Transverse colon (tissue), 4 donors: ENCODE measurements around the gene STIP1. TPM values are rescaled to one million over a fixed set of nuclear protein-coding genes. Genes with fewer than 3 reads are reported as not detected.

Experiments
- DNase-seq: peaks from one replicate; pipeline ENCODE4 v3.0.0-alpha.2; 2019
- H3K27ac ChIP-seq, 4 donors: fragments of 200-600 bp; sonication (generic); 2 replicates each; pipeline ENCODE4 v1.5.1; 2016 to 2018; ENCODE audit warnings: inconsistent platforms in 4 of 4
- H3K27me3 ChIP-seq: fragments of 200-600 bp; sonication (generic); 2 replicates; pipeline ENCODE4 v1.5.1; 2017; ENCODE audit warnings: inconsistent platforms
- H3K36me3 ChIP-seq, 4 donors: fragments of 200-600 bp; sonication (generic); 2 replicates each; pipeline ENCODE4 v1.5.1; 2017 to 2019; ENCODE audit warnings: inconsistent platforms in 4 of 4
- H3K4me1 ChIP-seq, 4 donors: fragments of 200-600 bp; sonication (generic); 2 replicates each; pipeline ENCODE4 v1.5.1; 2017 to 2020; ENCODE audit warnings: inconsistent platforms in 4 of 4
- H3K4me3 ChIP-seq, 4 donors: fragments of 200-600 bp; sonication (generic); 1 replicate in 1 of 4; 2 replicates in 3 of 4; pipeline versions ENCODE4 v1.5.1 to v1.6.1; 2017 to 2019; ENCODE audit warnings: inconsistent platforms in 4 of 4
- H3K9me3 ChIP-seq, 2 donors: fragments of 200-600 bp; sonication (generic); 2 replicates each; pipeline ENCODE4 v1.5.1; 2017 to 2019; ENCODE audit warnings: inconsistent platforms in 2 of 2
- EP300 ChIP-seq: sonication (generic); formaldehyde crosslinking; IDR thresholded peaks from one replicate; pipeline ENCODE4 v1.6.1; 2017; ENCODE audit warnings: antibody characterized with exemption, low read depth
- POLR2A ChIP-seq: fragments of 450-650 bp; IDR thresholded peaks from one replicate; pipeline ENCODE4 v1.6.1; 2016; ENCODE audit warnings: antibody characterized with exemption, mild to moderate bottlenecking, moderate library complexity
- POLR2AphosphoS5 ChIP-seq, 3 donors: sonication (generic); formaldehyde crosslinking; IDR thresholded peaks; one replicate each; pipeline ENCODE4 v1.6.1; 2016; ENCODE audit warnings: antibody characterized with exemption in 3 of 3
- WGBS, 2 donors: methylation state at CpG; one replicate each; pipeline ENCODE4 v1.1.5; 2018; ENCODE audit warnings: low coverage in 1 of 2; 5-methylcytosine and 5-hydroxymethylcytosine counted together
- in situ Hi-C, 4 donors: fragments of 200-750 bp; cut with MboI; loops; one replicate each; pipeline versions ENCODE4 v1.15.0 to v1.15.1; 2017; ENCODE audit warnings: low sequenced_read_pairs in 3 of 4, low pct_ligation_motif_present in 1 of 4, low pct_unique_long_range_greater_than_20kb in 1 of 4
- intact Hi-C: fragments of 100-400 bp; cut with DNase I; formaldehyde crosslinking; loops from one replicate; pipeline ENCODE4 v1.15.1; 2023; ENCODE audit warnings: low total_unique reads
- total RNA-seq, 4 donors: library from RNA; depleted of rRNA; stranded (reverse); fragments of >200 nt; gene quantifications; one replicate each; pipeline ENCODE4 v1.1.0, GENCODE V29; 2016
- TF ChIP-seq, protein P1 (sequence below), 5 experiments: fragments of 200-600 bp in 3 of 5; fragments of 450-650 bp in 2 of 5; sonication (generic) in 3 of 5; IDR thresholded peaks; 1 replicate in 2 of 5; 2 replicates in 3 of 5; pipeline ENCODE4 v1.5.1; 2016 to 2017; ENCODE audit warnings: antibody characterized with exemption in 5 of 5, inconsistent platforms in 3 of 5, mild to moderate bottlenecking in 2 of 5, moderate library complexity in 1 of 5

STIP1 gene
- total RNA-seq, 4 donors from 2014 or later = 45.3 to 181 (median 65.9) TPM

- Histone ChIP-seq H3K27ac (no peak overlapping the region), H3K36me3 (peaks cover 0 to 83% (median 41%) of the 10 kb centered on the region in 4 donors), H3K4me3 (no peak overlapping the region), H3K27me3 (no peaks in the 10 kb centered on the region), H3K4me1 (no peaks in the 10 kb centered on the region), H3K9me3 (no peaks in the 10 kb centered on the region)
- DNase-seq = no peak
- WGBS, 2 donors = 90 to 100% methylated on average over 2 of the region's 2 CpGs
- TF ChIP-seq, protein P1, sequence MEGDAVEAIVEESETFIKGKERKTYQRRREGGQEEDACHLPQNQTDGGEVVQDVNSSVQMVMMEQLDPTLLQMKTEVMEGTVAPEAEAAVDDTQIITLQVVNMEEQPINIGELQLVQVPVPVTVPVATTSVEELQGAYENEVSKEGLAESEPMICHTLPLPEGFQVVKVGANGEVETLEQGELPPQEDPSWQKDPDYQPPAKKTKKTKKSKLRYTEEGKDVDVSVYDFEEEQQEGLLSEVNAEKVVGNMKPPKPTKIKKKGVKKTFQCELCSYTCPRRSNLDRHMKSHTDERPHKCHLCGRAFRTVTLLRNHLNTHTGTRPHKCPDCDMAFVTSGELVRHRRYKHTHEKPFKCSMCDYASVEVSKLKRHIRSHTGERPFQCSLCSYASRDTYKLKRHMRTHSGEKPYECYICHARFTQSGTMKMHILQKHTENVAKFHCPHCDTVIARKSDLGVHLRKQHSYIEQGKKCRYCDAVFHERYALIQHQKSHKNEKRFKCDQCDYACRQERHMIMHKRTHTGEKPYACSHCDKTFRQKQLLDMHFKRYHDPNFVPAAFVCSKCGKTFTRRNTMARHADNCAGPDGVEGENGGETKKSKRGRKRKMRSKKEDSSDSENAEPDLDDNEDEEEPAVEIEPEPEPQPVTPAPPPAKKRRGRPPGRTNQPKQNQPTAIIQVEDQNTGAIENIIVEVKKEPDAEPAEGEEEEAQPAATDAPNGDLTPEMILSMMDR (IDR thresholded peaks at IDR 0.05) = no peak
- no peak for TF ChIP-seq EP300
- no peak for TF ChIP-seq POLR2AphosphoS5 (IDR thresholded peaks at IDR 0.05)
- no peak for TF ChIP-seq POLR2A
- intact Hi-C loops = no loop called here
- in situ Hi-C loops = no loop called here
These were observed 12.5 kb downstream of the STIP1 start for GRCh38 chr11:64198511-64198910.

DNA sequence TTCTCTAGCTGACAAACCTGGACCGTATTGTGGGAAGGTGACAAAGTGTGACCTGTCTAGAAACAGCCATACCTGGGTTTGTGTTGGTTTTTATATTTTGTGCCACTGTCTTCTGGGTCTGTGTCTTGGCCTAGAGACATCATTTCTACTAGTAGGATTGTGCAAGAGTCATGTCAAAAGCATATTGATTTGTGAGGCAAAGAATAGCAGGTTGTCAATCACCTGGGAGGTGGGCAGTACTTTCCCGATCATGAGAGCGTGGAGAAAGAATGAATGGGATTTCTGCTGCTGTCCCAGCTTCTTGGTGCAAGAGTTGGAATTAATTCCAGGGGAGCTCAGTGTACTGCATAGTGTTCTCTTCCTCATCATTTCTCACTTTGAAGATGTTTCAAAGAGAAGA is 15.6 kb downstream of the STIP1 start:
- TF ChIP-seq POLR2A (no peak), EP300 (no peak), POLR2AphosphoS5 (IDR thresholded peaks at IDR 0.05) (no peak)
- TF ChIP-seq, protein P1 (IDR thresholded peaks at IDR 0.05) = no peak
- no peak overlapping the region for H3K27ac ChIP-seq
- H3K9me3 ChIP-seq = no peaks in the 10 kb centered on the region
- H3K4me3 ChIP-seq = no peak overlapping the region
- in situ Hi-C loops = loop anchor here (5.0 to 10.0 kb wide), 3 partner anchors 93 to 101 kb away; partner anchors contain the start of genes CATSPERZ (in 2 of the 4) and KCNK4 (in 1 of the 4)
- intact Hi-C loops = no loop called here
- no peak for DNase-seq
- H3K4me1 ChIP-seq = peaks cover 7 to 26% (median 24%) of the 10 kb centered on the region in 4 donors
- WGBS, 2 donors = 82 to 85% methylated on average over 3 of the region's 3 CpGs
- no peaks in the 10 kb centered on the region for H3K27me3 ChIP-seq
- peaks cover 0 to 62% (median 29%) of the 10 kb centered on the region in 4 donors for H3K36me3 ChIP-seq

- no peak for TF ChIP-seq POLR2AphosphoS5 (IDR thresholded peaks at IDR 0.05)
- TF ChIP-seq POLR2A = no peak
- TF ChIP-seq, protein P1 (IDR thresholded peaks at IDR 0.05) = no peak
- TF ChIP-seq EP300 = no peak
- H3K27ac ChIP-seq = no peak overlapping the region
- no peaks in the 10 kb centered on the region for H3K27me3 ChIP-seq
- intact Hi-C loops (no loop called here), in situ Hi-C loops (loop anchor here (5.0 to 10.0 kb wide), 3 partner anchors 92 to 99 kb away; partner anchors contain the start of genes CATSPERZ (in 2 of the 4) and KCNK4 (in 1 of the 4))
- H3K4me1 ChIP-seq = peaks cover 7 to 34% (median 31%) of the 10 kb centered on the region in 4 donors
- no peak for DNase-seq
- H3K36me3 ChIP-seq = peaks cover 0 to 48% (median 22%) of the 10 kb centered on the region in 4 donors
- H3K9me3 ChIP-seq = no peaks in the 10 kb centered on the region
- 93% methylated on average over 9 of the region's 9 CpGs; no CpG with 5 or more reads in 1 of the 2 donors for WGBS, 2 donors
- no peak overlapping the region for H3K4me3 ChIP-seq
These were observed 17.0 kb downstream of the STIP1 start for GRCh38 chr11:64202992-64203391.

DNA sequence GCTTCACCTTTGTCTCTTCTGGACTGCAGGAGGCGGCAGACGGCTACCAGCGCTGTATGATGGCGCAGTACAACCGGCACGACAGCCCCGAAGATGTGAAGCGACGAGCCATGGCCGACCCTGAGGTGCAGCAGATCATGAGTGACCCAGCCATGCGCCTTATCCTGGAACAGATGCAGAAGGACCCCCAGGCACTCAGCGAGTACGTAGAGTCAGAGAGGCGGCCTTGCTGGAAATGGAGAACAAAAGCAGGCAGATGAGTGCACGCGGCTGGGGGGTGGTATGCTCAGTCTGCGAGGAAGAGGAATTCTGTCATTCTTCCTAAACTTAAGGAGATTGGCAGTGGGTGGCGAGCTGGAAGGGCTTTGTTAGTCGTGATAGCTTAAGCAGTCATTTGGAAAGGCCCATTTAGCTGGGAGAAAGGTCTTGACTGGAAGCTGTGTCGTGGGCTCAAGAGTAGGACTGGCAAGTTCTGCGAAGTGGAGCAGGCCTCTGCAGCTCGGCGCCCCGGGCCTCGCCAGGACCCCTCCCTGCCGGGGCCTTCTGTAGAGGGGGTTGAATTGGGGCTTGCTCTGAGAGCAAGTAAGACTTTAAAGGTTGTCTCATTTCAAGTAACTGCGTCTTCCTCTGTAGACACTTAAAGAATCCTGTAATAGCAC is 17.6 kb downstream of the STIP1 start:
- Histone ChIP-seq H3K4me3 (no peak overlapping the region), H3K27ac (no peak overlapping the region), H3K27me3 (no peaks in the 10 kb centered on the region), H3K4me1 (peaks cover 7 to 36% (median 34%) of the 10 kb centered on the region in 4 donors), H3K9me3 (no peaks in the 10 kb centered on the region), H3K36me3 (peaks cover 0 to 43% (median 19%) of the 10 kb centered on the region in 4 donors)
- in situ Hi-C loops = loop anchor here (5.0 to 10.0 kb wide), 3 partner anchors 91 to 99 kb away; partner anchors contain the start of genes CATSPERZ (in 2 of the 4) and KCNK4 (in 1 of the 4)
- 90% methylated on average over 7 to 27 of the region's 27 CpGs for WGBS, 2 donors
- TF ChIP-seq POLR2AphosphoS5 (IDR thresholded peaks at IDR 0.05) (no peak), EP300 (no peak), POLR2A (no peak)
- TF ChIP-seq, protein P1 (IDR thresholded peaks at IDR 0.05) = no peak
- no peak for DNase-seq
- intact Hi-C loops = no loop called here
